K562 (cell line): ENCODE results near the gene AK5. TPM values are rescaled to one million over a fixed set of nuclear protein-coding genes. Genes with fewer than 3 reads are reported as not detected.

ENCODE experiments used
- ATAC-seq: fragments of 200-7000 bp; cut with Tn5 transposase; 3 replicates; pipeline ENCODE4 v1.9.1; 2020; ENCODE audit warnings: moderate library complexity
- BruUV-seq: library from RNA; stranded (reverse); fragments of 400-500 nt; replicated peaks from 2 replicates; lab custom pipeline; 2021; lab: Mats Ljungman, UMichigan
- CTCF ChIA-PET: fragments of 300-600 bp; formaldehyde crosslinking; extraction: SDS; loops from one replicate; lab custom pipeline; 2021; ENCODE audit warnings: low intra/inter-chr PET ratio; lab: Yijun Ruan, JAX
- POLR2A ChIA-PET: fragments of 300-600, 350-650 bp; sonication (Branson Sonifier 250); formaldehyde crosslinking; extraction: SDS; loops from one replicate; lab custom pipeline; 2021; ENCODE audit warnings: antibody characterized with exemption, inconsistent platforms; lab: Yijun Ruan, JAX
- DNase-seq, 4 experiments: peaks; one replicate each; pipeline versions ENCODE4 v3.0.0 to v3.0.0-alpha.2; 2011 to 2018; ENCODE audit warnings: low spot score in 3 of 4, mixed read lengths in 3 of 4; ENCODE audit errors: extremely low read depth in 1 of 4
- FAIRE-seq: peaks from 2 replicates; lab custom pipeline; 2011; peaks lifted over from hg19 to GRCh38; lab: Jason Lieb, UNC
- H2AFZ ChIP-seq: 2 replicates; pipeline ENCODE4 v1.6.0; 2011; ENCODE audit warnings: low read depth, low read length, control low read depth, inconsistent platforms
- H3K27ac ChIP-seq: fragments of 200-600 bp; 3 replicates; pipeline ENCODE4 v1.8.0; 2011; ENCODE audit warnings: low read depth, mild to moderate bottlenecking, control low read depth, inconsistent platforms, low read length, moderate library complexity, mixed read lengths; ENCODE audit errors: extremely low read depth
- H3K27me3 ChIP-seq, 2 experiments: fragments of 300-600 bp in 1 of 2; 2 replicates in 1 of 2; 3 replicates in 1 of 2; pipeline versions ENCODE4 v1.6.0 to v1.8.0; 2011; ENCODE audit warnings: inconsistent platforms in 2 of 2, low read length in 2 of 2, mild to moderate bottlenecking in 1 of 2, mixed read lengths in 1 of 2, moderate library complexity in 1 of 2; ENCODE audit not compliant: control insufficient read depth in 2 of 2, insufficient read depth in 2 of 2
- H3K36me3 ChIP-seq: fragments of 300-600 bp; 3 replicates; pipeline ENCODE4 v1.8.0; 2011; ENCODE audit warnings: mild to moderate bottlenecking, low read length, inconsistent platforms; ENCODE audit not compliant: control insufficient read depth, insufficient read depth
- H3K4me1 ChIP-seq, 2 experiments: fragments of 200-600 bp in 1 of 2; replicated peaks in 1 of 2; 2 replicates in 1 of 2; 3 replicates in 1 of 2; pipeline versions ENCODE4 v1.5.1 to v1.8.0; 2011; ENCODE audit warnings: inconsistent platforms in 2 of 2, low read length in 2 of 2, mild to moderate bottlenecking in 1 of 2, mixed read lengths in 1 of 2, moderate library complexity in 1 of 2; ENCODE audit not compliant: control insufficient read depth in 2 of 2, insufficient read depth in 2 of 2
- H3K4me2 ChIP-seq: 2 replicates; pipeline ENCODE4 v1.6.1; 2011; ENCODE audit warnings: low read length, control low read depth, inconsistent platforms, mixed read lengths; ENCODE audit not compliant: insufficient read depth
- H3K4me3 ChIP-seq: fragments of 200-600 bp; sonication (generic), shearing (Covaris generic); 2 replicates; pipeline ENCODE4 v1.5.1; 2016; ENCODE audit warnings: control low read depth, inconsistent platforms
- H3K79me2 ChIP-seq: fragments of 200-600 bp; 3 replicates; pipeline ENCODE4 v1.8.0; 2011; ENCODE audit warnings: low read length, inconsistent platforms; ENCODE audit not compliant: control insufficient read depth, insufficient read depth
- H3K9ac ChIP-seq, 2 experiments: 2 replicates each; pipeline versions ENCODE4 v1.6.0 to v1.6.1; 2011; ENCODE audit warnings: low read depth in 2 of 2, low read length in 2 of 2, control low read depth in 1 of 2, inconsistent platforms in 1 of 2, mild to moderate bottlenecking in 1 of 2, mixed read lengths in 1 of 2; ENCODE audit not compliant: insufficient read depth in 1 of 2
- H3K9me1 ChIP-seq: one replicate; pipeline ENCODE4 v1.6.0; 2011; ENCODE audit warnings: inconsistent platforms, mild to moderate bottlenecking, low read length, moderate library complexity; ENCODE audit not compliant: control insufficient read depth, insufficient read depth
- H3K9me3 ChIP-seq: replicated peaks from 2 replicates; pipeline ENCODE4 v1.5.1; 2011; ENCODE audit warnings: low read depth, low read length, inconsistent platforms; ENCODE audit not compliant: control insufficient read depth, insufficient read depth
- H4K20me1 ChIP-seq: replicated peaks from 2 replicates; pipeline ENCODE4 v1.6.1; 2011; ENCODE audit warnings: low read length, inconsistent platforms, mixed read lengths; ENCODE audit not compliant: control insufficient read depth, insufficient read depth
- CBX2 ChIP-seq: fragments of 200-600 bp; sonication (generic); IDR thresholded peaks from one replicate; pipeline ENCODE4 v1.6.1; 2012; ENCODE audit warnings: mild to moderate bottlenecking, low read length, inconsistent platforms; ENCODE audit not compliant: insufficient read depth, poor library complexity, severe bottlenecking
- DNMT1 ChIP-seq: fragments of 450-650 bp; IDR thresholded peaks from 2 replicates; pipeline ENCODE4 v1.6.1; 2016; ENCODE audit warnings: antibody characterized with exemption, mild to moderate bottlenecking
- EP400 ChIP-seq: fragments of 450-650 bp; IDR thresholded peaks from 2 replicates; pipeline ENCODE4 v1.6.1; 2017; ENCODE audit warnings: antibody characterized with exemption, mild to moderate bottlenecking, moderate library complexity
- KAT2B ChIP-seq: IDR thresholded peaks from one replicate; pipeline ENCODE4 v1.6.1; 2012; ENCODE audit warnings: low read depth, mild to moderate bottlenecking, control low read depth, inconsistent platforms, low read length, moderate library complexity
- RFX1 ChIP-seq: fragments of 450-650 bp; IDR thresholded peaks from 2 replicates; pipeline ENCODE4 v1.6.1; 2016; ENCODE audit warnings: mild to moderate bottlenecking, moderate library complexity
- SMAD3 ChIP-seq: fragments of 450-650 bp; formaldehyde crosslinking; conservative IDR thresholded peaks from 2 replicates; pipeline ENCODE4 v1.4.0; 2020; ENCODE audit warnings: mild to moderate bottlenecking
- YY1 ChIP-seq, 3 experiments: IDR thresholded peaks; 2 replicates each; pipeline ENCODE4 v1.6.1; 2011; ENCODE audit warnings: low read length in 2 of 3, mild to moderate bottlenecking in 2 of 3, moderate library complexity in 2 of 3, borderline replicate concordance in 1 of 3, control low read depth in 1 of 3, low read depth in 1 of 3; ENCODE audit not compliant: insufficient read depth in 3 of 3, insufficient replicate concordance in 2 of 3, control insufficient read depth in 1 of 3, insufficient read length in 1 of 3; ENCODE audit errors: extremely low read depth in 1 of 3
- ZC3H11A ChIP-seq: IDR thresholded peaks from 2 replicates; pipeline ENCODE4 v1.6.1; 2012; ENCODE audit warnings: low read depth, low read length, improper control_type of control experiment
- WGBS: fragments of 100-300 bp; shearing (Covaris generic); methylation state at CpG from one replicate; pipeline ENCODE4 v1.1.6; 2016; ENCODE audit warnings: low coverage, mixed read lengths; ENCODE audit not compliant: insufficient coverage; ENCODE audit errors: missing lambda C conversion rate; 5-methylcytosine and 5-hydroxymethylcytosine counted together
- in situ Hi-C: fragments of 300-500 bp; cut with MboI; formaldehyde crosslinking; loops from 4 replicates; pipeline ENCODE4 v1.15.0; 2018; ENCODE audit warnings: inconsistent platforms, mixed read lengths
- intact Hi-C: fragments of 100-400 bp; cut with micrococcal nuclease; formaldehyde crosslinking; loops from 2 replicates; pipeline ENCODE4 v1.14.2; 2022
- polyA plus RNA-seq, 8 experiments: library from polyadenylated mRNA; depleted of rRNA in 4 of 8; stranded (reverse) in 5 of 8; unstranded in 3 of 8; fragments of >200 nt; fragmentation: Nextera tagmentation in 2 of 8; fragmentation: Illumina TruSeq in 1 of 8; extraction: Ambion mirVana in 2 of 8; extraction: Trizol in 1 of 8; gene quantifications; 2 replicates each; pipeline versions ENCODE4 v1.2.1 to v1.2.3, GENCODE V29; 2011 to 2014; ENCODE audit warnings: inconsistent platforms in 1 of 8, missing spikeins in 1 of 8
- total RNA-seq, 7 experiments: library from RNA; depleted of rRNA in 6 of 7; stranded (reverse); fragments of >200 nt in 6 of 7; fragmentation: Illumina TruSeq in 2 of 7; extraction: Trizol in 2 of 7; gene quantifications; 2 replicates each; pipeline versions ENCODE4 v1.2.1 to v1.2.3, GENCODE V29; 2011 to 2021; ENCODE audit warnings: low replicate concordance in 1 of 7

AK5 gene
- total and polyA plus RNA-seq, 9 of the 15 experiments (the other 6 are each of a cell fraction or from before 2014, with no cell fraction given) = 0.06 TPM; not detected in 8

DNA sequence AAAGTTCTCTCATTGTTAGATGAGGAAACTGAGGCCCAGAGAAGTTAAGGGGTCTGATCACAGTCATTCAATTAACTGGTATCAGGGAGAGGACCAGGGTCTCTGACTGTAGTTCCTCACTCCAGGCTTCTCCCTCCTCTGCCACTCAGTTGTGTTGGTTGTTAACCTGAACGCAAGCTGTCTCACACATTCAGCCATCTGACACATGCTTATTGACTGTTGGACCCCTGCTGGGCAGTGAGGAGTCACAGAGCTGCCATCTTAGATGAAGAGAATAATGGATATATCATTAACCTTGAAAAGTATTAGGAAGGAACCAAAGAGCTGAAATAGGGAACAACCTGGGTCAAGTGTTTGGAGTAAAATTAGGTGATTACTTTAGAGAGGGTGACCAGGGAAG lies 205.8 kb downstream of the AK5 start:
- ChIA-PET CTCF (no interaction called here), POLR2A (interaction anchor here (0.7 kb wide), 1 partner anchor 109 kb away, joined by 3 read pairs; no protein-coding TSS in a partner anchor)
- no peaks in the 10 kb centered on the region for H3K4me1 ChIP-seq
- in situ Hi-C loops (no loop called here), intact Hi-C loops (no loop called here)
- no peak for FAIRE-seq
- no peak overlapping the region for H3K4me3 ChIP-seq
- no peaks in the 10 kb centered on the region for H3K9me1 ChIP-seq
- H3K27me3 ChIP-seq = peaks cover 8 to 13% of the 10 kb centered on the region in 2 experiments; a peak in 3 of 5 replicates
- TF ChIP-seq DNMT1 = no peak
- TF ChIP-seq SMAD3 = no peak
- TF ChIP-seq YY1 (IDR thresholded peaks at IDR 0.05; ENCODE audit: borderline replicate concordance in 1 of 3, control insufficient read depth in 1 of 3, extremely low read depth in 1 of 3, insufficient read depth in 3 of 3, insufficient read length in 1 of 3, insufficient replicate concordance in 2 of 3, low read depth in 1 of 3, low read length in 2 of 3) = peak in 1 of 3 experiments; percentile 10
- no peak overlapping the region for H2AFZ ChIP-seq
- H3K4me2 ChIP-seq = no peak overlapping the region
- 0% methylated on average over 1 of the region's 1 CpG for WGBS
- H3K9ac ChIP-seq = no peak overlapping the region
- H3K27ac ChIP-seq = no peak overlapping the region
- ATAC-seq = no peak; the same call in 2 of the 3 replicates
- no peaks in the 10 kb centered on the region for H3K79me2 ChIP-seq
- H3K9me3 ChIP-seq = no peaks in the 10 kb centered on the region
- no TSS peak for BruUV-seq
- H3K36me3 ChIP-seq = no peaks in the 10 kb centered on the region
- H4K20me1 ChIP-seq = no peaks in the 10 kb centered on the region
- DNase-seq = peak in 1 of 4 experiments; percentile 4

DNA sequence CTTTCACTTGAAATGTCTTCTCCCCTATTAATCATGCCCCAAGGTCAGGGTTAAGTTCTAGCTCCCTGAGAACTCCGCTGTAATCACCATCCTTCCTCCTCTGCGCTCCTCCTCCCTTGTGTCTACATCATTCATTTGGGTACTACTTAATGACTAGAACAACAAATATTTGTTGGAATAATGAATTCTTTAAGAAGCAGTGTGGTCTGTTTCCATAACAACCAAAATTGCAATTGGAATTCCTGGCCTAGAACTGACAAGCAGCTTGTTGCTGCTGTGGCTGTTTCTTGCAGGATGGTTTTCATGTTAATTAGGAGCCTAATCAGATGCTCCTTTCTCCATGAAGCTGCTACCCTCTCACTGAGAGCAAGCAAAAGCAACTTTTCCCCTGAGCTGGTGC lies 208.1 kb downstream of the AK5 start:
- H3K36me3 ChIP-seq = no peaks in the 10 kb centered on the region
- FAIRE-seq (no peak), ATAC-seq (no peak), DNase-seq (no peak)
- H3K27ac ChIP-seq = no peak overlapping the region
- H3K27me3 ChIP-seq = peaks cover 8 to 17% of the 10 kb centered on the region in 2 experiments; a peak in 3 of 5 replicates
- TF ChIP-seq KAT2B (no peak), RFX1 (peak; percentile 32; the same call in 1 of the 2 replicates), CBX2 (no peak), ZC3H11A (no peak), EP400 (no peak)
- H3K9me3 ChIP-seq = no peaks in the 10 kb centered on the region
- H3K79me2 ChIP-seq = no peaks in the 10 kb centered on the region
- intact Hi-C loops = no loop called here
- H3K9ac ChIP-seq = no peak overlapping the region
- in situ Hi-C loops = no loop called here
- no TSS peak for BruUV-seq
- 3% methylated on average over 2 of the region's 2 CpGs for WGBS
- H3K4me1 ChIP-seq = no peaks in the 10 kb centered on the region
- POLR2A ChIA-PET = interaction anchor here (1.2 kb wide), 1 partner anchor 9 kb away, joined by 3 read pairs; no protein-coding TSS in a partner anchor
- no peak overlapping the region for H3K4me2 ChIP-seq
- H4K20me1 ChIP-seq = no peaks in the 10 kb centered on the region
- H3K4me3 ChIP-seq = no peak overlapping the region
- H3K9me1 ChIP-seq = no peaks in the 10 kb centered on the region
- CTCF ChIA-PET = no interaction called here
- H2AFZ ChIP-seq = no peak overlapping the region
